ENCODE results near the gene NKG7. TPM values are rescaled to one million over a fixed set of nuclear protein-coding genes. Genes with fewer than 3 reads are reported as not detected.

Gene NKG7
- total RNA-seq, 1 donor from 2014 or later = 332 TPM

DNA sequence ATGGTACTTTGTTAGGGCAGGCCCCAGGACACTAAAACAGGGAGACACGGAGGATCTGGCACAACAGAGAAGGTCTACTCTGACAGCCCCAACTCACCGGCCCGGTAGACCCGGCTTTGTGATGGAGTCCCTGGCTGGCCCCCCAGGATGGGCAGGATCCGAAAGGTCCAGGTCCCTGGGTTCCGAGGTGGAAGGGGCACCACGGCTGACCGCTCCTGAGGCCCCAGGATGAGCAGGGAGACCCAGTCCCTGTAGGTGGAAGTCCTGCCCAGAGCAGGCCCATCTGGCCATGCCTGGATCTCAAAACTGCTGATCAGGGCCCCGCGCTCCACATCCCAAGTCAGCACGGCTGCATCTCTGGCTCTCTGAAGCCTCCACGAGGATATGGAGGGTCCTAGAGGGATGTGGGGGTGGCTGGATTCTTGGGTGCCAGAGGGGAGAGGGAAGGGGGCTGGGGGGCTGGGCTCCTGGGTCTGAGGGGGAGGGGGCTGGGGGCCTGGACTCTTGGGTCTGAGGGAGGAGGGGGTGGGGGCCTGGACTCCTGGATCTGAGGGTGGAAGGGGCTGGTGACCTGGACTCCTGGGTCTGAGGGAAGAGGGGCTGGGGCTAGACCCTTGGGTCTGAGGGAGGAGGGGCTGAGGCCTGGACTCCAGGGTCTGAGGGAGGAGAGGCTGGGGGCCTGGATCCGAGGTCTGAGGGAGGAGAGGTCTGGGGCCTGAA lies 35.2 kb downstream of the NKG7 start:
- DNase-seq (ENCODE audit: low spot score) = no peak
- peaks cover 2% of the 10 kb centered on the region for H3K27me3 Mint-ChIP-seq (ENCODE audit: low read depth)
- no peak overlapping the region for H3K27ac Mint-ChIP-seq
- H3K4me3 Mint-ChIP-seq (ENCODE audit: low read depth) = no peak overlapping the region
- no peaks in the 10 kb centered on the region for H3K9me3 Mint-ChIP-seq
- H3K36me3 Mint-ChIP-seq (ENCODE audit: low read depth) = peaks cover 11% of the 10 kb centered on the region
- intact Hi-C loops (cut with micrococcal nuclease) = no loop called here
- peaks cover 18% of the 10 kb centered on the region for H3K4me1 Mint-ChIP-seq (ENCODE audit: low read depth)

DNA sequence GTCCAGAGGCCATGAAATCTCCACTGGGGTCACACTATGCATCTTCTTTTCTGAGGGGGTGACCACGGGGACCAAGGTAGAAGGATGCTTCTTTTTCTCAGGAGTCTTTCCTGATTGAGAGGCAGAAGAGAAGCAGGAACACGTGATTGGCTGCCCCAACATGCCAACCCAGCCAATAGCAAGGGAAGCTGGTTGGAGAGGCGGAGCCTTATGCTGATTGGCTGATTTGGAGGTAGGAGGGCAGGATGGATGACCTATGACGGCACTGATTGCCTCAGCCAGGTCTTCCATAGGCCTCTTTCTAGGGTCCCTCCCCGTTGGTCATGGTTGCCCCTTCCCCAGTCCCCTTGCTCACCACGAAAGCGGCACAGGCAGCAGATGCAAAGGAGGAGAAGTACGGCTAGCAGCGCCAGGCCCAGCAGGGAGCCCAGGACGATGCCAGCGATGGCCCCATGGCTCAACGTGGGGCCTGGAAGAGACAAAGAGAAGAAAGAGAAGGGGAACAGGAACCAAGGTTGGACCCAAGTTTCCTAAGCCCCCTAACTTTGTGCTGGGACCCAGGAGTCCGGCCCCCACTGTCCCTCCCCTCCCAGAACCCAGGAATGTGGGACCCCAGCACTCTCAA lies 38.5 kb downstream of the NKG7 start:
- no peak for DNase-seq (ENCODE audit: low spot score)
- intact Hi-C loops (cut with micrococcal nuclease) = no loop called here
- Mint-ChIP-seq H3K4me1 (ENCODE audit: low read depth) (peaks cover 9% of the 10 kb centered on the region), H3K9me3 (no peaks in the 10 kb centered on the region), H3K36me3 (ENCODE audit: low read depth) (peaks cover 31% of the 10 kb centered on the region), H3K4me3 (ENCODE audit: low read depth) (no peak overlapping the region), H3K27ac (no peak overlapping the region), H3K27me3 (ENCODE audit: low read depth) (no peaks in the 10 kb centered on the region)

DNA sequence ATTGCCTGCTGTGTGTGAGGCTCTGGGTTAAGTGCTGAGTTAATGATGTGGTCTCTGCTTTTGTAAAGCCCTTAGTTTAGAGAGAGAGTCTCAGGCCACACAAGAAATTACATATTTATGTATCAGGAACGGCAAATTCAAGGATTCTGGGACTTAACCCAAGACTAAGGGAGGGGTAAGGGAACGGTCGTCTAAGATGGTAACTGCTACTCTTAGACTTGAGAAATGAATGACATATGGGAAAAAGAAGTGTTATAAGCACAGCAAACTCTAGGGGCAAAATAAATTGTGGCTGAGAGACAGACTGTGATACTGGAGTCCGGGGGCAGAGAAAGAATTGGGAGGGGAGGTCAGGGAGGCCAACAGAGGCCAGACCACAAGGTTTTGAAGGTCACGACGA lies 40.7 kb downstream of the NKG7 start:
- Mint-ChIP-seq H3K36me3 (ENCODE audit: low read depth) (peaks cover 33% of the 10 kb centered on the region), H3K9me3 (no peaks in the 10 kb centered on the region), H3K4me3 (ENCODE audit: low read depth) (no peak overlapping the region), H3K27me3 (ENCODE audit: low read depth) (peaks cover 4% of the 10 kb centered on the region), H3K27ac (no peak overlapping the region), H3K4me1 (ENCODE audit: low read depth) (peaks cover 11% of the 10 kb centered on the region)
- intact Hi-C loops (cut with micrococcal nuclease) = no loop called here
- DNase-seq (ENCODE audit: low spot score) = no peak

DNA sequence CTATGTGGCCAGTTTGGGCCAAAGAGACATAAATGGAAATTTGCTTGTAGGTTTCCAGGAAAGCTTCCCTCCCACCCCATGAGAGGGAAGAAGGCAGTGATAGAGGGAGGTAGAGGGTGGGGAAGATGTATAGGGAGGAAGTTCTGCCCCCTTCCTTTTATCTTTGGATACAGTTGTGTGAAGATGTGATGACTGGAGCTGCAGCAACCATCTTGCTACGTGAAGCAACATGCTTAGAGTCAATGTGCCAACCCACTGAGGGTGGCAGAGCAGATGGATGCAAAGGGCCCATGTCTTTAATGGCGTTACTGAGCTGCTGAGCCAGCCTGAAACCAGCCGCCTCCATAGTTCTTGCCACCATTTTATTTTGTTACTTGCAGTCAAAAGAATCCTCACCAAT lies 41.3 kb downstream of the NKG7 start:
- Mint-ChIP-seq H3K36me3 (ENCODE audit: low read depth) (peaks cover 30% of the 10 kb centered on the region), H3K9me3 (no peaks in the 10 kb centered on the region), H3K4me3 (ENCODE audit: low read depth) (no peak overlapping the region), H3K4me1 (ENCODE audit: low read depth) (peaks cover 11% of the 10 kb centered on the region), H3K27ac (no peak overlapping the region), H3K27me3 (ENCODE audit: low read depth) (peaks cover 9% of the 10 kb centered on the region)
- no peak for DNase-seq (ENCODE audit: low spot score)
- intact Hi-C loops (cut with micrococcal nuclease) = no loop called here

DNA sequence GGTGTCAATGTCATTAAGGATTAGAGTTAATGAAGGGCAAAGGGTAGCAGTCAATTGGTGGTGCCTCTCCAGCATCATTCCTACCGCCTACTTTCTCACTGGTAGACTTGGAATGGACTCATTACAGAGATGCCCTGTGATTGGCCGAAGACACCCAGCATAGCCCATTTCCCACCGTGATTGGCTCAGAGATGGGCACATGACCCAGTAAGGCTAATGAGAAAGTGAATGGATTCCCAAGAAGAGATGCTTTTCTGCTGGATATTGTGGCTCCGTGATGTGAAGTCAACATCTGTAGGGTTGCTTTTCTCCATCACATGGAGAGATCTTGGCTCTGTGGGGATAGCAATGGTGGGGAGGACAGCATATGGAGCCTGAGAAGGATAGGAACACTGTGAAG lies 42.1 kb downstream of the NKG7 start:
- peaks cover 17% of the 10 kb centered on the region for H3K27me3 Mint-ChIP-seq (ENCODE audit: low read depth)
- intact Hi-C loops (cut with micrococcal nuclease) = no loop called here
- no peak overlapping the region for H3K27ac Mint-ChIP-seq
- DNase-seq (ENCODE audit: low spot score) = no peak
- H3K4me3 Mint-ChIP-seq (ENCODE audit: low read depth) = no peak overlapping the region
- H3K9me3 Mint-ChIP-seq = no peaks in the 10 kb centered on the region
- peaks cover 17% of the 10 kb centered on the region for H3K4me1 Mint-ChIP-seq (ENCODE audit: low read depth)
- peaks cover 30% of the 10 kb centered on the region for H3K36me3 Mint-ChIP-seq (ENCODE audit: low read depth)

DNA sequence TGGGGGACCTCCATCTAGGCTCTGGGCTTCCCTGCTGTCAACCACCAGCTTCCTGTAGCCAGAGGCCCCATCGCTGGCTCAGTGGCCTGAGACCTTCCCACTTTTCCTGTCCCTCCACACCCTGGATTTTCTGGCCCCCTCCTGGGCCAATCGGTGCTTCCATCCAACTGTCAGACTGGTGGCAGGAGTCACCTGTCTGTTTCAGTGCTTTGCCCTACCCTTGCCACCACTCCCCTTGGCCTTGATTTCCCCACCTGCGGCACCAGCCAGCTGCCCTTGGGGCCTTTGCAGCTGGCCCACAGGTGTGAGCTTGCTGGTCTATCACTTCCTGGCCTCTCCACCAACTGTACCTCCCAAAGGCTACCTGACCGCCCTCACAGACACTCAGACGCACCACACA lies 43.0 kb downstream of the NKG7 start:
- Mint-ChIP-seq H3K36me3 (ENCODE audit: low read depth) (peaks cover 28% of the 10 kb centered on the region), H3K27me3 (ENCODE audit: low read depth) (peaks cover 19% of the 10 kb centered on the region), H3K4me3 (ENCODE audit: low read depth) (no peak overlapping the region), H3K4me1 (ENCODE audit: low read depth) (peaks cover 20% of the 10 kb centered on the region), H3K27ac (no peak overlapping the region), H3K9me3 (no peaks in the 10 kb centered on the region)
- DNase-seq (ENCODE audit: low spot score) = no peak
- intact Hi-C loops (cut with micrococcal nuclease) = no loop called here

DNA sequence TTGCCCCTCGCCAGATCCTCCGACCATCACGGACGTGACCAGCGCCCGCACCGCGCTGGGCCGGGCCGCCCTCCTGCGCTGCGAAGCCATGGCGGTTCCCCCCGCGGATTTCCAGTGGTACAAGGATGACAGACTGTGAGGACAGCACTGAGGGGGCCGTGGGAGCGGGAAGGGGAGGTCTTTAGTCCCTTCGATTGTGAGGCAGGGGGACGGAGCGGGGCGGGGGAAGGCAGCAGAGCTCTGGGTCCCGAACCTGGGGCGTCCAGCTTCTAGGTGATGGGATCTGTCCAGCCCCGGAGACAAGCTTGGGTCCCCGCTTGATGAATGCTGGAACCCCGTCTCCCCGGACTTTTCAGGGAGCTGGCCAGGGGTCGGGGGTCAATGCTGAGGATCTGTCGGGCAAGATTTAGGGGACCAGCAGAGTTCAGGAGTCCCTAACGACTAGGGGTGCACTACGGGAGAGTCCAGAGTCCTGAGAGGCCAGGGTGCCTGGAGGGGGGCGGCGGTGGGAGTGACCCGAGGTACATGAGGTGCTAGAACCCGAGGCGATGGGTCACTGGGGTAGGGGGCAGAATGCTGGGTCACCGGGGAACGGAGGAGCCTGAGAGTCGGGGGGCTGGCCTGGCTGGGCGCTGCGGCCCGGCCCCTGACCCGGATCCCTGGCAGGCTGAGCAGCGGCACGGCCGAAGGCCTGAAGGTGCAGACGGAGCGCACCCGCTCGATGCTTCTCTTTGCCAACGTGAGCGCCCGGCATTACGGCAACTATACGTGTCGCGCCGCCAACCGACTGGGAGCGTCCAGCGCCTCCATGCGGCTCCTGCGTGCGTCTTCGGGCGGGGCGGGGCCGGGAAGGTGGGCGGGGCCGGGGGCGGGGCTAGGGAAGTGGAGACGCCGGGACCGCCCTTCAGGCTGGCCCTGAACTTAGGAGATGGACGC lies 45.1 kb downstream of the NKG7 start:
- DNase-seq (ENCODE audit: low spot score) = peak; percentile 66
- Mint-ChIP-seq H3K27ac (peak overlapping the region; percentile 54), H3K27me3 (ENCODE audit: low read depth) (peaks cover 37% of the 10 kb centered on the region), H3K4me1 (ENCODE audit: low read depth) (peaks cover 23% of the 10 kb centered on the region), H3K36me3 (ENCODE audit: low read depth) (peaks cover 22% of the 10 kb centered on the region), H3K9me3 (no peaks in the 10 kb centered on the region), H3K4me3 (ENCODE audit: low read depth) (peak overlapping the region; percentile 75)
- intact Hi-C loops (cut with micrococcal nuclease) = loop anchor here (1.0 kb wide), 1 partner anchor 169 kb away; no protein-coding TSS in a partner anchor

DNA sequence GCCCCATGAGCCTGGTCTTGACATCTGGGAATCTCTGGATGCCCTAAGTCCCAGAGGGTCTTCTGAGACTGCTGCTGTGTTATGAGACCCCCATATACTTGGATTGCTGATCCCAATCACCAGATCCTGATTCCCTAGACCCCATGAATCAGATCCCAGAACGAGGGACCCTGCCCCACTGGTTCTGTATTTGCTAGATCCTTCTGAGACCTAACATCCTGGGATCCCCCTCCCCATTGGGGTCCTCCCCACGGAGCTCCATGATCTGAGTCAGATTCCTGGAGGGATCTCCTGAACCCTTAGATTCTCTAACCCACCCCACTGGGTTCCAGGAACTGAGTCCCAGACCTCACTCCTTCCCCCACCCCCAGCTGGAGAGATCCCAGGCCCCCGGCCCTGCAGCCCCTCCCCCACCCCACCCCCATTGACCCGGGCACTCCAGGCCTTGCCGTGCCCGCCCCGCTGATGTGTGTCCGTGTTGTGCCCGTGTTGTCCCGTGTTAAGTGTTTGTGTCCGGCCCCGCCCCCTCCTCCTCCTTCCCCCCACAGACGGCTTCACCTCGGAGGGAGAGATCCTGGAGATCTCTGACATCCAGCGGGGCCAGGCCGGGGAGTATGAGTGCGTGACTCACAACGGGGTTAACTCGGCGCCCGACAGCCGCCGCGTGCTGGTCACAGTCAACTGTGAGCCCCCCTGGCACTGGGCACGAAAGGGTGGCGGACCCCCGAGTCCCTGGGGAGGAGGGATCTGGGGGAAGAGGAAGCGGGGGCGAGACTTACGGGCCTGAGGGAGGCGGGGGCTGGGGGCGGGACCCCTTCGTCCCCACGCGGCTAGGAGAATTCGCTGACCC lies 46.0 kb downstream of the NKG7 start:
- Mint-ChIP-seq H3K27ac (peak overlapping the region; percentile 45), H3K9me3 (no peaks in the 10 kb centered on the region), H3K27me3 (ENCODE audit: low read depth) (peaks cover 37% of the 10 kb centered on the region), H3K4me1 (ENCODE audit: low read depth) (peaks cover 18% of the 10 kb centered on the region), H3K4me3 (ENCODE audit: low read depth) (peak overlapping the region; percentile 65), H3K36me3 (ENCODE audit: low read depth) (peaks cover 14% of the 10 kb centered on the region)
- DNase-seq (ENCODE audit: low spot score) = no peak
- intact Hi-C loops (cut with micrococcal nuclease) = loop anchor here (1.0 kb wide), 1 partner anchor 168 kb away; no protein-coding TSS in a partner anchor

DNA sequence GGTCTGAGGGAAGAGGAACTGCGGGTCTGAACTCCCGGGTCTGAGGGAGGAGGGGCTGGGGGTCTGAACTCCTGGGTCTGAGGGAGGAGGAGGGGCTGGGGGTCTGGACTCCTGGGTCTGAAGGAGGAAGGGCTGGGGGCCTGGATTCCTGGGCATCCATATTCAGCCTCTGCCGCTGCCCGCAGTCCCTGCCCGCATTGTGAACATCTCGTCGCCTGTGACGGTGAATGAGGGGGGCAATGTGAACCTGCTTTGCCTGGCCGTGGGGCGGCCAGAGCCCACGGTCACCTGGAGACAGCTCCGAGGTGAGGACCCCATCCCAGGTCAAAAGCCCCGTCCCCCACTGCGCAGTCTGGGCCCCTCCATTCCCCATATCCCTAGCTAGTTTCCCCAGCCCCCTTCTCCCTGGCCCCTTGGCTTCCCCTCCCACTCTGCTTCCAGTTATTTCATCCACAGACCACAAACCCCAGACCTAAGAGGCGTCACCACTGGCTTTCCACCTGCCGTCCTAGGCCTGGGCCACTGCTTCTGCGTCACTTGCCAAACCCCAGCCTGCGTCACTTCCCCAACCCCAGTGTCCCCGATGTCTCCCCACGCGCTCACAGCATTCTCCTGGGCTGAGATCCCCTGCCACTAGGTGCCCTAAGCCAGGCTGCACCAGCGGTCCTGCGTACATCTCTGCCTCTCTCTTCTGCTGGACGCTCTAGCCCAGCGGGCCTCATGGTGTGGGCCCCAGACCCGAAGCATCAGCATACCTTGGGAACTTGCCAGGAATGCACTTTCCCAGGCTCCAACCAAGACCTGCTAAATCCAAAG lies 47.1 kb downstream of the NKG7 start:
- Mint-ChIP-seq H3K4me1 (ENCODE audit: low read depth) (peaks cover 18% of the 10 kb centered on the region), H3K9me3 (no peaks in the 10 kb centered on the region), H3K36me3 (ENCODE audit: low read depth) (peaks cover 7% of the 10 kb centered on the region), H3K27me3 (ENCODE audit: low read depth) (peaks cover 37% of the 10 kb centered on the region), H3K4me3 (ENCODE audit: low read depth) (peak overlapping the region; percentile 11), H3K27ac (peak overlapping the region; percentile 50)
- intact Hi-C loops (cut with micrococcal nuclease) = no loop called here
- no peak for DNase-seq (ENCODE audit: low spot score)

DNA sequence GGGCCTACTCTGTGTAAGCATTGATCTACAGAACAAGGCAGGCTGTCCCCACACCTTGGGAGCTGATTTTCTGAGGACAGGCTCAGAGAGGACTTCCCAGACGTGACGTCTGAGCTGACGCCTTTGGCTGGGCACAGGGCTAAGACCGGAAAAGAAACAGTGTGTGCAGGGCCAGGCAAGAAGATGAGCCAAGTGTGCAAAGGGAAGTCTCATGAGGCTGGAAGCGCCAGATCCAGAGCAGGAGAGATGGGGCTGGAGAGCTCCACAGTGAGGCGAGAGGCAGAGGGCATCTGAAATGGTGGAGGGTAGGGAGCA lies 48.3 kb downstream of the NKG7 start:
- no peak for DNase-seq (ENCODE audit: low spot score)
- H3K27me3 Mint-ChIP-seq (ENCODE audit: low read depth) = peaks cover 37% of the 10 kb centered on the region
- peaks cover 3% of the 10 kb centered on the region for H3K36me3 Mint-ChIP-seq (ENCODE audit: low read depth)
- H3K27ac Mint-ChIP-seq = no peak overlapping the region
- no peak overlapping the region for H3K4me3 Mint-ChIP-seq (ENCODE audit: low read depth)
- intact Hi-C loops (cut with micrococcal nuclease) = no loop called here
- peaks cover 18% of the 10 kb centered on the region for H3K4me1 Mint-ChIP-seq (ENCODE audit: low read depth)
- H3K9me3 Mint-ChIP-seq = no peaks in the 10 kb centered on the region

DNA sequence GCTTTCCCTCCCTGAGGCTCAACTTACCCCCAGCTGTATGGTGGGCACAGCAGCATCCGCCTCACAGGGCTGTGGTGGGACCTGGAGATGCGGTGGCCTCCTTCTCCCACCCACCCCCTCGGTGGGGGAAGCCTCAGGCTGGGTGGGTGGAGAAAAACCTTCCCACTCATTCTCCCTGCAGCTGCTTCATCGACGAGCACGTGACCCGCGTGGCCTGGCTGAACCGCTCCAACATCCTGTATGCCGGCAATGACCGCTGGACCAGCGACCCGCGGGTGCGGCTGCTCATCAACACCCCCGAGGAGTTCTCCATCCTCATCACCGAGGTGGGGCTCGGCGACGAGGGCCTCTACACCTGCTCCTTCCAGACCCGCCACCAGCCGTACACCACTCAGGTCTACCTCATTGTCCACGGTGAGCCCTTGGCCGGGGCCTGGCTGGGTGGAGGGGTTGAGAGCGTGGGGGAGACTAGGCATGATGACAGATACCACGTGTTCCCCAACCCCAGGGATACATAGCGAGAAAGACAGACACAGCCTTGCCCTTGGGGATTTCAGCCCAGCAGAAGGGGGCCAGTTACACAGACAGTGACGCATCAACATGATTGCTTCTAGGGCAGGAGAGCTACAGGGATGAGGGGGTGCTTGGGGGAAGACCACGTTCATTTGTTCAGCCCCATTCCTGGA lies 48.8 kb downstream of the NKG7 start:
- no peak overlapping the region for H3K4me3 Mint-ChIP-seq (ENCODE audit: low read depth)
- peaks cover 3% of the 10 kb centered on the region for H3K36me3 Mint-ChIP-seq (ENCODE audit: low read depth)
- H3K4me1 Mint-ChIP-seq (ENCODE audit: low read depth) = peaks cover 17% of the 10 kb centered on the region
- DNase-seq (ENCODE audit: low spot score) = no peak
- H3K27ac Mint-ChIP-seq = peak overlapping the region; percentile 1
- intact Hi-C loops (cut with micrococcal nuclease) = no loop called here
- no peaks in the 10 kb centered on the region for H3K9me3 Mint-ChIP-seq
- H3K27me3 Mint-ChIP-seq (ENCODE audit: low read depth) = peaks cover 37% of the 10 kb centered on the region

Measured in activated T-helper 2 cell treated with anti-CD3 and anti-CD28 coated beads, Interferon-gamma antibody, Interleukin-2, Interleukin-4, amounts not matched to agents 10 μg/mL and 5 μg/mL and 100 μg/mL, durations not matched to agents 14 hours and 24 hours and 36 hours (primary cell).